Activated naive CD4-positive, alpha-beta T cell treated with anti-CD3 and anti-CD28 coated beads for 36 hours (primary cell): ENCODE measurements around the gene HID1. TPM values are rescaled to one million over a fixed set of nuclear protein-coding genes. Genes with fewer than 3 reads are reported as not detected.

Experiments used
- CTCF ChIA-PET: fragments of 350-600 bp; sonication (Branson Sonifier 250); formaldehyde crosslinking; loops from one replicate; lab custom pipeline; 2021; ENCODE audit warnings: antibody characterized with exemption; lab: Charles Lee
- DNase-seq: peaks from one replicate; pipeline ENCODE4 v3.0.0-alpha.2; 2020
- H3K27ac Mint-ChIP-seq: one replicate; pipeline ENCODE4 v1.8.0; 2021; ENCODE audit warnings: mild to moderate bottlenecking, mixed read lengths
- H3K27me3 Mint-ChIP-seq: one replicate; pipeline ENCODE4 v1.8.0; 2021; ENCODE audit warnings: low read depth, mixed read lengths
- H3K36me3 Mint-ChIP-seq: one replicate; pipeline ENCODE4 v1.8.0; 2021; ENCODE audit warnings: low read depth, mixed read lengths
- H3K4me1 Mint-ChIP-seq: one replicate; pipeline ENCODE4 v1.8.0; 2021; ENCODE audit warnings: low read depth, mixed read lengths
- H3K4me3 Mint-ChIP-seq: one replicate; pipeline ENCODE4 v1.8.0; 2021; ENCODE audit warnings: mild to moderate bottlenecking, moderate library complexity, mixed read lengths
- H3K9me3 Mint-ChIP-seq: one replicate; pipeline ENCODE4 v1.8.0; 2021; ENCODE audit warnings: mixed read lengths
- intact Hi-C: fragments of 100-400 bp; cut with micrococcal nuclease; formaldehyde crosslinking; loops from one replicate; pipeline ENCODE4 v1.15.1; 2023
- total RNA-seq, 2 experiments: library from RNA; stranded (reverse); gene quantifications; one replicate each; pipeline ENCODE4 v1.2.3, GENCODE V29; 2021

The HID1 gene
- total RNA-seq, 2 experiments from 2014 or later = 0.91 to 1.6 TPM

- Mint-ChIP-seq H3K4me3 (no peak overlapping the region), H3K27ac (no peak overlapping the region), H3K27me3 (peaks cover 22% of the 10 kb centered on the region), H3K4me1 (no peaks in the 10 kb centered on the region), H3K9me3 (no peaks in the 10 kb centered on the region), H3K36me3 (no peaks in the 10 kb centered on the region)
- CTCF ChIA-PET = no interaction called here
- no peak for DNase-seq
- intact Hi-C loops = no loop called here
Observed at GRCh38 chr17:74941128-74941725, 31.3 kb downstream of the HID1 start.

GRCh38 chr17:74939534-74939933, 33.0 kb downstream of the HID1 start:
- no peak overlapping the region for H3K4me3 Mint-ChIP-seq
- H3K4me1 Mint-ChIP-seq = no peaks in the 10 kb centered on the region
- peaks cover 26% of the 10 kb centered on the region for H3K27me3 Mint-ChIP-seq
- no peaks in the 10 kb centered on the region for H3K36me3 Mint-ChIP-seq
- no peaks in the 10 kb centered on the region for H3K9me3 Mint-ChIP-seq
- intact Hi-C loops = no loop called here
- H3K27ac Mint-ChIP-seq = no peak overlapping the region
- CTCF ChIA-PET = interaction anchor here (0.6 to 1.4 kb wide), 2 partner anchors 21 to 351 kb away, joined by 3 to 4 read pairs; no protein-coding TSS in a partner anchor
- DNase-seq = no peak

GRCh38 chr17:74938194-74938950, 34.2 kb downstream of the HID1 start:
- no peak overlapping the region for H3K27ac Mint-ChIP-seq
- intact Hi-C loops = no loop called here
- no peaks in the 10 kb centered on the region for H3K36me3 Mint-ChIP-seq
- CTCF ChIA-PET = interaction anchor here (0.6 to 1.4 kb wide), 3 partner anchors 22 to 523 kb away, joined by 3 read pairs; no protein-coding TSS in a partner anchor
- H3K9me3 Mint-ChIP-seq = no peaks in the 10 kb centered on the region
- DNase-seq = no peak
- no peaks in the 10 kb centered on the region for H3K4me1 Mint-ChIP-seq
- H3K27me3 Mint-ChIP-seq = peaks cover 26% of the 10 kb centered on the region
- H3K4me3 Mint-ChIP-seq = no peak overlapping the region

GRCh38 chr17:74937064-74938051, 35.2 kb downstream of the HID1 start:
- CTCF ChIA-PET = no interaction called here
- Mint-ChIP-seq H3K27ac (no peak overlapping the region), H3K36me3 (no peaks in the 10 kb centered on the region), H3K4me3 (no peak overlapping the region), H3K4me1 (no peaks in the 10 kb centered on the region), H3K27me3 (peaks cover 30% of the 10 kb centered on the region), H3K9me3 (no peaks in the 10 kb centered on the region)
- intact Hi-C loops = no loop called here
- no peak for DNase-seq

GRCh38 chr17:74936470-74936799, 36.1 kb downstream of the HID1 start:
- H3K4me3 Mint-ChIP-seq = no peak overlapping the region
- no peaks in the 10 kb centered on the region for H3K9me3 Mint-ChIP-seq
- H3K27ac Mint-ChIP-seq = no peak overlapping the region
- peaks cover 28% of the 10 kb centered on the region for H3K27me3 Mint-ChIP-seq
- no peak for DNase-seq
- no peaks in the 10 kb centered on the region for H3K36me3 Mint-ChIP-seq
- intact Hi-C loops = no loop called here
- H3K4me1 Mint-ChIP-seq = no peaks in the 10 kb centered on the region
- CTCF ChIA-PET = no interaction called here

GRCh38 chr17:74935585-74936469, 36.7 kb downstream of the HID1 start, which contains the start of gene OTOP3:
OTOP3 (plus strand) TSS chr17:74935898; CDS start chr17:74935922, 24 bp downstream.
- CTCF ChIA-PET = interaction anchor here (1.4 kb wide), 1 partner anchor 21 kb away, joined by 3 read pairs; no protein-coding TSS in a partner anchor
- H3K36me3 Mint-ChIP-seq = no peaks in the 10 kb centered on the region
- no peak within 1 kb of the TSS for H3K27ac Mint-ChIP-seq
- peaks cover 33% of the 10 kb centered on the region for H3K27me3 Mint-ChIP-seq
- H3K9me3 Mint-ChIP-seq = no peaks in the 10 kb centered on the region
- H3K4me3 Mint-ChIP-seq = no peak within 1 kb of the TSS
- peaks cover 2% of the 10 kb centered on the region for H3K4me1 Mint-ChIP-seq
- intact Hi-C loops = no loop called here
- DNase-seq = no peak

GRCh38 chr17:74935048-74935447, 37.5 kb downstream of the HID1 start:
- Mint-ChIP-seq H3K9me3 (no peaks in the 10 kb centered on the region), H3K36me3 (no peaks in the 10 kb centered on the region), H3K4me1 (peaks cover 2% of the 10 kb centered on the region), H3K27ac (no peak overlapping the region), H3K4me3 (no peak overlapping the region), H3K27me3 (peaks cover 40% of the 10 kb centered on the region)
- DNase-seq = no peak
- intact Hi-C loops = no loop called here
- CTCF ChIA-PET = interaction anchor here (1.4 kb wide), 1 partner anchor 22 kb away, joined by 3 read pairs; no protein-coding TSS in a partner anchor

- Mint-ChIP-seq H3K27me3 (peaks cover 28% of the 10 kb centered on the region), H3K4me1 (peaks cover 2% of the 10 kb centered on the region), H3K9me3 (no peaks in the 10 kb centered on the region), H3K27ac (no peak overlapping the region), H3K36me3 (no peaks in the 10 kb centered on the region), H3K4me3 (no peak overlapping the region)
- CTCF ChIA-PET = no interaction called here
- intact Hi-C loops = no loop called here
- DNase-seq = no peak
Observed at GRCh38 chr17:74930535-74931036, 42.0 kb downstream of the HID1 start.

- Mint-ChIP-seq H3K36me3 (no peaks in the 10 kb centered on the region), H3K4me1 (peaks cover 6% of the 10 kb centered on the region), H3K27ac (no peak overlapping the region), H3K9me3 (no peaks in the 10 kb centered on the region), H3K27me3 (peaks cover 37% of the 10 kb centered on the region), H3K4me3 (no peak overlapping the region)
- DNase-seq = no peak
- CTCF ChIA-PET = no interaction called here
- intact Hi-C loops = no loop called here
Observed at GRCh38 chr17:74928786-74929185, 43.8 kb downstream of the HID1 start.

- intact Hi-C loops = no loop called here
Observed at GRCh38 chr17:74925242-74925641, 47.3 kb downstream of the HID1 start.

GRCh38 chr17:74924250-74924948, 48.2 kb downstream of the HID1 start, which contains the start of gene OTOP2:
OTOP2 (plus strand) TSS chr17:74924273; CDS start chr17:74924633, 360 bp downstream.
- Mint-ChIP-seq H3K4me3 (no peak within 1 kb of the TSS), H3K27ac (no peak within 1 kb of the TSS), H3K4me1 (peaks cover 9% of the 10 kb centered on the region), H3K27me3 (peaks cover 42% of the 10 kb centered on the region), H3K9me3 (no peaks in the 10 kb centered on the region), H3K36me3 (no peaks in the 10 kb centered on the region)
- DNase-seq = no peak
- intact Hi-C loops = no loop called here
- CTCF ChIA-PET = interaction anchor here (0.5 to 4.6 kb wide), 10 partner anchors 25 to 278 kb away, joined by 3 to 35 read pairs (median 6); partner anchors contain the start of gene MRPL58

More at GRCh38 chr17:74925242-74925641, 47.3 kb downstream of the HID1 start:
- Mint-ChIP-seq H3K27me3 (peaks cover 42% of the 10 kb centered on the region), H3K9me3 (no peaks in the 10 kb centered on the region), H3K36me3 (no peaks in the 10 kb centered on the region), H3K4me3 (no peak overlapping the region), H3K27ac (no peak overlapping the region), H3K4me1 (peaks cover 9% of the 10 kb centered on the region)
- CTCF ChIA-PET = interaction anchor here (1.1 to 4.6 kb wide), 3 partner anchors 32 to 188 kb away, joined by 5 to 35 read pairs (median 5); no protein-coding TSS in a partner anchor
- DNase-seq = no peak
